Ovary (tissue), 3 donors: Measurements from ENCODE around the gene SPATA6L.

ENCODE experiments used
- EP300 ChIP-seq: sonication (generic); formaldehyde crosslinking; IDR thresholded peaks from one replicate; pipeline ENCODE4 v1.6.1; 2017; ENCODE audit warnings: antibody characterized with exemption
- POLR2A ChIP-seq: fragments of 450-650 bp; IDR thresholded peaks from one replicate; pipeline ENCODE4 v1.6.1; 2017; ENCODE audit warnings: antibody characterized with exemption, mild to moderate bottlenecking, moderate library complexity
- TF ChIP-seq, protein P1 (sequence below), 3 donors: fragments of 450-650 bp in 2 of 3; fragments of 200-600 bp in 1 of 3; IDR thresholded peaks; one replicate each; pipeline versions ENCODE4 v1.5.1 to v1.8.0; 2016 to 2022; ENCODE audit warnings: antibody characterized with exemption in 3 of 3, mild to moderate bottlenecking in 1 of 3
- donor health status: DM: no; HTN: no; CAD: no.

- no peak for TF ChIP-seq POLR2A
- TF ChIP-seq, protein P1, sequence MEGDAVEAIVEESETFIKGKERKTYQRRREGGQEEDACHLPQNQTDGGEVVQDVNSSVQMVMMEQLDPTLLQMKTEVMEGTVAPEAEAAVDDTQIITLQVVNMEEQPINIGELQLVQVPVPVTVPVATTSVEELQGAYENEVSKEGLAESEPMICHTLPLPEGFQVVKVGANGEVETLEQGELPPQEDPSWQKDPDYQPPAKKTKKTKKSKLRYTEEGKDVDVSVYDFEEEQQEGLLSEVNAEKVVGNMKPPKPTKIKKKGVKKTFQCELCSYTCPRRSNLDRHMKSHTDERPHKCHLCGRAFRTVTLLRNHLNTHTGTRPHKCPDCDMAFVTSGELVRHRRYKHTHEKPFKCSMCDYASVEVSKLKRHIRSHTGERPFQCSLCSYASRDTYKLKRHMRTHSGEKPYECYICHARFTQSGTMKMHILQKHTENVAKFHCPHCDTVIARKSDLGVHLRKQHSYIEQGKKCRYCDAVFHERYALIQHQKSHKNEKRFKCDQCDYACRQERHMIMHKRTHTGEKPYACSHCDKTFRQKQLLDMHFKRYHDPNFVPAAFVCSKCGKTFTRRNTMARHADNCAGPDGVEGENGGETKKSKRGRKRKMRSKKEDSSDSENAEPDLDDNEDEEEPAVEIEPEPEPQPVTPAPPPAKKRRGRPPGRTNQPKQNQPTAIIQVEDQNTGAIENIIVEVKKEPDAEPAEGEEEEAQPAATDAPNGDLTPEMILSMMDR (IDR thresholded peaks at IDR 0.05): no peak
- TF ChIP-seq EP300: no peak
Measured at GRCh38 chr9:4579001-4579400, 87.3 kb downstream of the SPATA6L start.
